K562 (cell line): ENCODE measurements around the gene MYB. TPM values are rescaled to one million over a fixed set of nuclear protein-coding genes. Genes with fewer than 3 reads are reported as not detected.

Experiments used
- C11orf30 ChIP-seq: fragments of 450-650 bp; IDR thresholded peaks from 2 replicates; pipeline ENCODE4 v1.6.1; 2016; ENCODE audit warnings: low read depth, mild to moderate bottlenecking
- CBX1 ChIP-seq: sonication (generic); IDR thresholded peaks from 2 replicates; pipeline ENCODE4 v1.6.1; 2016; ENCODE audit warnings: antibody characterized with exemption, low read depth, mild to moderate bottlenecking
- CBX8 ChIP-seq: fragments of 200-600 bp; sonication (generic); IDR thresholded peaks from 2 replicates; pipeline ENCODE4 v1.6.1; 2012; ENCODE audit warnings: borderline replicate concordance, mixed run types, low read depth, mild to moderate bottlenecking, moderate library complexity, mixed read lengths, low read length, control low read depth, inconsistent platforms; ENCODE audit not compliant: poor library complexity, severe bottlenecking; ENCODE audit errors: extremely low read depth
- CCNT2 ChIP-seq: IDR thresholded peaks from 2 replicates; pipeline ENCODE4 v1.6.1; 2011; ENCODE audit warnings: borderline replicate concordance, low read depth, mild to moderate bottlenecking, moderate library complexity, mixed read lengths, low read length; ENCODE audit not compliant: insufficient read length; ENCODE audit errors: extremely low read depth
- CSDE1 ChIP-seq, 2 experiments: fragments of 450-650 bp; IDR thresholded peaks; 2 replicates each; pipeline ENCODE4 v1.6.1; 2016; ENCODE audit warnings: mild to moderate bottlenecking in 1 of 2
- CXXC5 ChIP-seq: fragments of 250-450 bp; sonication (Bioruptor Pico); IDR thresholded peaks from 2 replicates; pipeline ENCODE4 v1.8.0; 2022; ENCODE audit warnings: inconsistent platforms, mild to moderate bottlenecking, moderate library complexity
- DPF2 ChIP-seq: fragments of 450-650 bp; IDR thresholded peaks from 2 replicates; pipeline ENCODE4 v1.6.1; 2016
- L3MBTL2 ChIP-seq: fragments of 450-650 bp; IDR thresholded peaks from 2 replicates; pipeline ENCODE4 v1.6.1; 2016; ENCODE audit warnings: mild to moderate bottlenecking, moderate library complexity
- MYNN ChIP-seq, 2 experiments: sonication (generic); formaldehyde crosslinking in 1 of 2; IDR thresholded peaks; 2 replicates each; pipeline versions ENCODE4 v1.5.0 to v1.6.1; 2016 to 2020; ENCODE audit warnings: antibody characterized with exemption in 1 of 2, missing genetic modification reagents in 1 of 2
- PRMT5 ChIP-seq: sonication (generic); formaldehyde crosslinking; IDR thresholded peaks from 2 replicates; pipeline ENCODE4 v1.5.0; 2020; ENCODE audit warnings: missing genetic modification reagents
- SPI1 ChIP-seq: IDR thresholded peaks from 2 replicates; pipeline ENCODE4 v1.6.1; 2011; ENCODE audit warnings: low read depth, low read length, control low read depth, borderline replicate concordance
- SREBF1 ChIP-seq: fragments of 150-350 bp; IDR thresholded peaks from 2 replicates; pipeline ENCODE4 v1.6.1; 2014; ENCODE audit warnings: antibody characterized with exemption, low read depth, low read length, borderline replicate concordance
- ZNF347 ChIP-seq: fragments of 450-650 bp; formaldehyde crosslinking; IDR thresholded peaks from 2 replicates; pipeline ENCODE4 v1.4.0; 2020; ENCODE audit warnings: low read depth, mild to moderate bottlenecking, moderate library complexity
- polyA plus RNA-seq, 8 experiments: library from polyadenylated mRNA; depleted of rRNA in 4 of 8; stranded (reverse) in 5 of 8; unstranded in 3 of 8; fragments of >200 nt; fragmentation: Nextera tagmentation in 2 of 8; fragmentation: Illumina TruSeq in 1 of 8; extraction: Ambion mirVana in 2 of 8; extraction: Trizol in 1 of 8; gene quantifications; 2 replicates each; pipeline versions ENCODE4 v1.2.1 to v1.2.3, GENCODE V29; 2011 to 2014; ENCODE audit warnings: inconsistent platforms in 1 of 8, missing spikeins in 1 of 8
- total RNA-seq, 7 experiments: library from RNA; depleted of rRNA in 6 of 7; stranded (reverse); fragments of >200 nt in 6 of 7; fragmentation: Illumina TruSeq in 2 of 7; extraction: Trizol in 2 of 7; gene quantifications; 2 replicates each; pipeline versions ENCODE4 v1.2.1 to v1.2.3, GENCODE V29; 2011 to 2021; ENCODE audit warnings: low replicate concordance in 1 of 7
- TF ChIP-seq, protein P1 (sequence below), 2 experiments: fragments of 450-650 bp in 1 of 2; IDR thresholded peaks; 2 replicates each; pipeline ENCODE4 v1.6.1; 2011 to 2017; ENCODE audit warnings: low read depth in 2 of 2, antibody characterized with exemption in 1 of 2, borderline replicate concordance in 1 of 2, low read length in 1 of 2, mild to moderate bottlenecking in 1 of 2, mixed read lengths in 1 of 2; ENCODE audit not compliant: control insufficient read depth in 1 of 2
- TF ChIP-seq, protein P2 (sequence below): sonication (generic); formaldehyde crosslinking; IDR thresholded peaks from 2 replicates; pipeline ENCODE4 v1.9.0; 2022; ENCODE audit warnings: mild to moderate bottlenecking, missing genetic modification reagents
- TF ChIP-seq, protein P3 (sequence below): fragments of 450-650 bp; conservative IDR thresholded peaks from 2 replicates; pipeline ENCODE4 v1.6.1; 2016; ENCODE audit warnings: missing genetic modification characterization, low read depth, mild to moderate bottlenecking, control low read depth, missing compliant biosample characterization
- TF ChIP-seq, protein P4 (sequence below): fragments of 450-650 bp; IDR thresholded peaks from 2 replicates; pipeline ENCODE4 v1.6.1; 2016; ENCODE audit warnings: missing biosample characterization, missing genetic modification characterization

MYB gene
- total and polyA plus RNA-seq, 9 of the 15 experiments (the other 6 are each of a cell fraction or from before 2014, with no cell fraction given): 35.8 to 218 (median 140) TPM

DNA sequence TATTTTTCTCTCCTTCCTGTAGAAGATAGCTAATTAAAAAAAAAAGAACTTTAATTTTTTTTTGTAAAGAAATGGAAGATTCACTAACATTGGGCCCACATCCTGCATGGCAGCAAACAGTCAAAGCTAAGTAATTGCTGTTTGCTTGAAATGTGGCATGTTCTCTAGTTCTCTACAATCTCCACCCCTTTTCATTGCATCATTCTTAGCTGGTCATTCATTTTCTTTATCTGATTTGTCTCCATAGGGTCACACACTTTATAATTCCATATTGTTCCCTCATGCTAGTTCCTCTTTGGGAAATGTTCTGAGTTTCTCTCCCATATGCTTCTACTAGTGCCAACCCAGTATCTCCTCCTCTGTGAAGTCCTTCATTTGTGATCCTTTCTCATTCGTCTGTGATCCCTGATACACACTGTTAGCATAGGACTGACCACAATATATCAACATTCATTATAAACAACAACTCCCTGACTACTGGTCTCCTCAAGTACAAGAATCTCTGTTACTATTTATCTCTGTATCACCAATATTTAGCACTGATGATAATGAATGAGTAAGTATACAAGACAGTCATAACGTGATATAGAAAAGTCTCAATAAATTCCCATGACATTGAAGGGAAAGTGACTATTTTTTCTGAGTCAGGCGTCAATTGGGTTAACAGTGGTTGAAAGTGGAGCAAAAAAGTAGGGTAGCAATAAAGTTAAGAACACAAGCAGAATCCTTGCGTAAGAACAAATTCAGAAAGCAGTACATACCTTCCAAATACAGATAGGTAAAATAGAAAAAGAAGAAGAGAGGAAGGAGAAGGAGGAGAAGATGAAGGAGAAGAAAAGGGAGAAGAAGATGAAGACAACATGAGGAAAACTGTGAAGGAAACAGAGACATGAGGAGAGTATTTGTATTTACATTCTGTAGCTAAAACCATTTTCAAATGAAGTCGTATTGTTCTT, 33.2 kb upstream of the MYB start (continued):
- TF ChIP-seq, protein P1, sequence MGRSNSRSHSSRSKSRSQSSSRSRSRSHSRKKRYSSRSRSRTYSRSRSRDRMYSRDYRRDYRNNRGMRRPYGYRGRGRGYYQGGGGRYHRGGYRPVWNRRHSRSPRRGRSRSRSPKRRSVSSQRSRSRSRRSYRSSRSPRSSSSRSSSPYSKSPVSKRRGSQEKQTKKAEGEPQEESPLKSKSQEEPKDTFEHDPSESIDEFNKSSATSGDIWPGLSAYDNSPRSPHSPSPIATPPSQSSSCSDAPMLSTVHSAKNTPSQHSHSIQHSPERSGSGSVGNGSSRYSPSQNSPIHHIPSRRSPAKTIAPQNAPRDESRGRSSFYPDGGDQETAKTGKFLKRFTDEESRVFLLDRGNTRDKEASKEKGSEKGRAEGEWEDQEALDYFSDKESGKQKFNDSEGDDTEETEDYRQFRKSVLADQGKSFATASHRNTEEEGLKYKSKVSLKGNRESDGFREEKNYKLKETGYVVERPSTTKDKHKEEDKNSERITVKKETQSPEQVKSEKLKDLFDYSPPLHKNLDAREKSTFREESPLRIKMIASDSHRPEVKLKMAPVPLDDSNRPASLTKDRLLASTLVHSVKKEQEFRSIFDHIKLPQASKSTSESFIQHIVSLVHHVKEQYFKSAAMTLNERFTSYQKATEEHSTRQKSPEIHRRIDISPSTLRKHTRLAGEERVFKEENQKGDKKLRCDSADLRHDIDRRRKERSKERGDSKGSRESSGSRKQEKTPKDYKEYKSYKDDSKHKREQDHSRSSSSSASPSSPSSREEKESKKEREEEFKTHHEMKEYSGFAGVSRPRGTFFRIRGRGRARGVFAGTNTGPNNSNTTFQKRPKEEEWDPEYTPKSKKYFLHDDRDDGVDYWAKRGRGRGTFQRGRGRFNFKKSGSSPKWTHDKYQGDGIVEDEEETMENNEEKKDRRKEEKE (IDR thresholded peaks at IDR 0.05; ENCODE audit: borderline replicate concordance in 1 of 2, control insufficient read depth in 1 of 2, low read depth in 2 of 2, low read length in 1 of 2): no peak
- TF ChIP-seq CBX8: no peak
- no peak for TF ChIP-seq CBX1
- peak; percentile 81 for TF ChIP-seq DPF2
- no peak for TF ChIP-seq ZNF347 (CRISPR knock-in tag)
- TF ChIP-seq MYNN (IDR thresholded peaks at IDR 0.05): no peak
- no peak for TF ChIP-seq MYNN (CRISPR knock-in tag; IDR thresholded peaks at IDR 0.05)
- TF ChIP-seq PRMT5 (CRISPR knock-in tag): no peak
- TF ChIP-seq CXXC5 (CRISPR knock-in tag): peak; percentile 44
- no peak for TF ChIP-seq SPI1
- TF ChIP-seq, protein P2, sequence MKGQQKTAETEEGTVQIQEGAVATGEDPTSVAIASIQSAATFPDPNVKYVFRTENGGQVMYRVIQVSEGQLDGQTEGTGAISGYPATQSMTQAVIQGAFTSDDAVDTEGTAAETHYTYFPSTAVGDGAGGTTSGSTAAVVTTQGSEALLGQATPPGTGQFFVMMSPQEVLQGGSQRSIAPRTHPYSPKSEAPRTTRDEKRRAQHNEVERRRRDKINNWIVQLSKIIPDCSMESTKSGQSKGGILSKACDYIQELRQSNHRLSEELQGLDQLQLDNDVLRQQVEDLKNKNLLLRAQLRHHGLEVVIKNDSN: no peak
- TF ChIP-seq C11orf30: no peak
- TF ChIP-seq CCNT2: no peak
- TF ChIP-seq, protein P3, sequence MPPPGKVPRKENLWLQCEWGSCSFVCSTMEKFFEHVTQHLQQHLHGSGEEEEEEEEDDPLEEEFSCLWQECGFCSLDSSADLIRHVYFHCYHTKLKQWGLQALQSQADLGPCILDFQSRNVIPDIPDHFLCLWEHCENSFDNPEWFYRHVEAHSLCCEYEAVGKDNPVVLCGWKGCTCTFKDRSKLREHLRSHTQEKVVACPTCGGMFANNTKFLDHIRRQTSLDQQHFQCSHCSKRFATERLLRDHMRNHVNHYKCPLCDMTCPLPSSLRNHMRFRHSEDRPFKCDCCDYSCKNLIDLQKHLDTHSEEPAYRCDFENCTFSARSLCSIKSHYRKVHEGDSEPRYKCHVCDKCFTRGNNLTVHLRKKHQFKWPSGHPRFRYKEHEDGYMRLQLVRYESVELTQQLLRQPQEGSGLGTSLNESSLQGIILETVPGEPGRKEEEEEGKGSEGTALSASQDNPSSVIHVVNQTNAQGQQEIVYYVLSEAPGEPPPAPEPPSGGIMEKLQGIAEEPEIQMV (tag): 0 out of 2 replicates have a peak, but pooled peaks have one; percentile 6
- TF ChIP-seq, protein P4, sequence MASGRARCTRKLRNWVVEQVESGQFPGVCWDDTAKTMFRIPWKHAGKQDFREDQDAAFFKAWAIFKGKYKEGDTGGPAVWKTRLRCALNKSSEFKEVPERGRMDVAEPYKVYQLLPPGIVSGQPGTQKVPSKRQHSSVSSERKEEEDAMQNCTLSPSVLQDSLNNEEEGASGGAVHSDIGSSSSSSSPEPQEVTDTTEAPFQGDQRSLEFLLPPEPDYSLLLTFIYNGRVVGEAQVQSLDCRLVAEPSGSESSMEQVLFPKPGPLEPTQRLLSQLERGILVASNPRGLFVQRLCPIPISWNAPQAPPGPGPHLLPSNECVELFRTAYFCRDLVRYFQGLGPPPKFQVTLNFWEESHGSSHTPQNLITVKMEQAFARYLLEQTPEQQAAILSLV: peak; percentile 83
- TF ChIP-seq SREBF1: no peak
- peak; percentile 68 for TF ChIP-seq L3MBTL2
- no peak for TF ChIP-seq CSDE1 (IDR thresholded peaks at IDR 0.05)
